SK-N-MC (cell line): ENCODE results near the gene PRR15L.
"Not testable (repeated sequence)": the region's sequence is repeated elsewhere in the genome, so short reads cannot be mapped to it uniquely, and the experiment has no call there.

Experiments used
- DNase-seq: peaks from one replicate; pipeline ENCODE4 v3.0.0-alpha.2; 2011; ENCODE audit warnings: low read depth, low spot score
- H3K27ac ChIP-seq: fragments of 200-600 bp; sonication (generic); 2 replicates; pipeline ENCODE4 v1.5.1; 2016; ENCODE audit warnings: mixed run types
- H3K36me3 ChIP-seq: fragments of 200-600 bp; sonication (generic); 2 replicates; pipeline ENCODE4 v1.6.1; 2017; ENCODE audit warnings: antibody characterized with exemption, low read length, mixed read lengths; ENCODE audit not compliant: insufficient read depth
- H3K4me3 ChIP-seq: fragments of 200-600 bp; sonication (generic); 2 replicates; pipeline ENCODE4 v1.5.1; 2016
- H3K9ac ChIP-seq: fragments of 200-600 bp; sonication (generic); 2 replicates; pipeline ENCODE4 v1.8.0; 2017; ENCODE audit warnings: mixed run types, mixed read lengths; ENCODE audit not compliant: insufficient read length
- H3K9me3 ChIP-seq: fragments of 200-600 bp; sonication (generic); 2 replicates; pipeline ENCODE4 v1.6.1; 2017; ENCODE audit warnings: low read depth, mild to moderate bottlenecking, antibody characterized with exemption, low read length, moderate library complexity, mixed read lengths
- EZH2 ChIP-seq: fragments of 200-600 bp; sonication (generic); IDR thresholded peaks from one replicate; pipeline ENCODE4 v1.6.1; 2017; ENCODE audit warnings: antibody characterized with exemption
- FOXP2 ChIP-seq: optimal IDR thresholded peaks from 2 replicates; pipeline ENCODE3; 2011; ENCODE audit warnings: mild to moderate bottlenecking, moderate library complexity; ENCODE audit not compliant: insufficient read depth; ENCODE audit errors: extremely low read length, control extremely low read depth
- POLR2AphosphoS5 ChIP-seq: IDR thresholded peaks from 2 replicates; pipeline ENCODE4 v1.6.1; 2012; ENCODE audit warnings: mild to moderate bottlenecking, low read depth, low read length, borderline replicate concordance

PRR15L gene, protein sequence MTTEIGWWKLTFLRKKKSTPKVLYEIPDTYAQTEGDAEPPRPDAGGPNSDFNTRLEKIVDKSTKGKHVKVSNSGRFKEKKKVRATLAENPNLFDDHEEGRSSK

DNA sequence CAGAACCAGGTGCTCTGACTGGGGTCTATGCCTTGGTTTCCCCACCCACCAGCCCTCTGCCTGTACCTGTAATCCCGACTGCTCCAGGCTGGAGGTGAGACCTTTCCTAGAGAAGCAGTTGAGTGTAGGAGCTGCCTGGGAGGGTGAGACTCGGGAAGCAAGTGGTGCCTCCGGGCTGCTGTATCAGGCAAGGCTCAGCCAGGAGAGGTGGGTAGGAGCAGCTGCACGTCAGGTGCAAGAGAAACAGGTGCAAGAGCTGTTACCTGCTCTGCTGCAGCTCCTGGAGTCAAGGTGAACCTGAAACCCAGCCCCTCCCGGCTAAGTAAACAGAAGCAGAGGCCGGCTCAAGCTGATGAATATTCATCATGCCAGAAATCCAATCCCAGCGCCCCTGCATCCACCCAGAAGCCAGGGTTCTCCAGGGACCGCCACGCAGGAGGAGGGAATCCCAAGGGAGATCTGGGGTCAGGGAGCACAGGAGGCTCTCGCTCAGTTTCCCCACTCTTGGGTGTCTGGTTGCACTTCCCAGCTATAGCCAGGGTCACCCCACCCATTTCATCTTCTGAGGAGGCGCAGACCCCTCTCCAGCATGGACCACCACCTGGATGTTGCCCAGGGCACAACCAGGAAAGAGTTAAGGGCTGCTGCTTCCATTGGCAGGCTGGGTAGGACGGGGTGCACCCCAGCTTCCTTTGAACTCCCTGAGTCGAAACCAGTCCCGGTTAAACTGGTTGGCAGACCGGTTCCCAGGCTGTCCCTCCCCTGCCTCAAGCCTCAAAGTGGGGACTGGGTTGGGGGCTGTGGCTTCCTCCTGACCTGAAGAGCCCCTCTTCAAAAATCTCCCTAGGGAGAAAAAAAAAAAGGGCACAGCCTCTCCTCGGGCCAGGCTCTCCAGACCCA lies at the start of gene PRR15L:
PRR15L (minus strand) TSS at position 293 of the 900 bp plus-strand sequence. CDS start 4,649 bp downstream, outside the sequence.
- Histone ChIP-seq H3K4me3 (no peak within 1 kb of the TSS), H3K27ac (no peak within 1 kb of the TSS), H3K36me3 (no peaks in the 10 kb centered on the region), H3K9me3 (no peaks in the 10 kb centered on the region), H3K9ac (no peak within 1 kb of the TSS)
- TF ChIP-seq EZH2 (no peak), FOXP2 (no peak), POLR2AphosphoS5 (no peak)
- DNase-seq: no peak

DNA sequence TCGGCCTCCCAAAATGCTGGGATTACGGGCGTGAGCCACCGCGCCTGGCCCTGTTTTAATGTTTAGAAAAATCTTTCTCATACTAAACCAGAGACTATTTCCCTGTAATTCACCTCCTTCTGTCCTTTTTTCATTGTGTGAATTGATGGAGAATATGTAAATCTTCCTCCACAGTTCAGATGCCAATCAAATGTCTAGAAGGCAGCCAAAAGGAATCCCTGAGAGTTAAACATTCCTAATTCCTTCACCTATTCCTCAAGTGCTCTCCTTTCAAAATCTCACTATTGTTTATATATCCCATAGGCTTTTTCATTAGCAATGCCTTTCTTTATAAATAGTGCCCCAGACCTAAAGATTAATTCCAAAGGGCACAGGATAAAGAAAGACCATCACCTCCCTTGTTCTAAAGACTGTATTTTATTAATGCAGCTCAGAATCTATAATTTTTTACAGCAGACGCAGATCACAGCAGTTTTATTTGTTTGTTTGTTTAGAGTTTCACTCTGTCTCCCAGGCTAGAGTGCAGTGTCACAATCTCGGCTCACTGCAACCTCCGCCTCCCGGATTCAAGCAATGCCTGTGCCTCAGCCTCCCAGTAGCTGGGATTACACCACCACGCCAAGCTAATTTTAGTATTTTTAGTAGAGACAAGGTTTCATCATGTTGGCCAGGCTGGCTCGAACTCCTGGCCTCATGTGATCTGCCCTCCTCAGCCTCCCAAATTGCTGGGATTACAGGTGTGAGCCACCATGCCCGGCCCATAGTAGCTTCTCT lies 49.4 kb upstream of the PRR15L start:
- Histone ChIP-seq H3K9me3 (no peaks in the 10 kb centered on the region), H3K9ac (no peak overlapping the region), H3K4me3 (no peak overlapping the region), H3K36me3 (no peaks in the 10 kb centered on the region), H3K27ac (0 out of 2 replicates have a peak overlapping the region, but pooled peaks have one; percentile 40)
- DNase-seq: no peak
- TF ChIP-seq FOXP2: no peak
- TF ChIP-seq EZH2: no peak
- no peak for TF ChIP-seq POLR2AphosphoS5

DNA sequence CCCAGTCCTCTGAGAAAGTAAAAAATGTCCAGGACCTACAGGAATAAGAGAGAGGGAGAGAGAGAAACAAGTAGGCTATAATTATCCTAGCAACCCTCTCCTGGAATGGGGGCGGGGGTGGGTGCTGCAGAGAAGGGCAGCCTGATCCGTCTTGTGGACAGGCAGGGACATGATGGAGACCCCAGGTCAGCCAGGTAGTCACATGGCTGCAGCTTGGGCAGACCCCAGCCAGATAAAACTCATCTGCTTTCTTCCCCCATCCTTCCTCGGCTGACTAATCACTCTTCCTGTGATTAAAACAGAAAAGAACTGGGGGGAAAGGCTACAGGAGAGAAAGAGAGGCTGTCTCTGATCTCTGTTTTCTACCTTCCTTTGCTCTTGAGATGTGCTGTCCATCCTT lies 47.3 kb upstream of the PRR15L start:
- H3K9me3 ChIP-seq: no peaks in the 10 kb centered on the region
- no peak for DNase-seq
- H3K4me3 ChIP-seq: no peak overlapping the region
- H3K9ac ChIP-seq: peak overlapping the region; percentile 24
- H3K36me3 ChIP-seq: no peaks in the 10 kb centered on the region
- peak overlapping the region; percentile 98 for H3K27ac ChIP-seq
- TF ChIP-seq FOXP2: no peak
- TF ChIP-seq EZH2: no peak
- TF ChIP-seq POLR2AphosphoS5: no peak

DNA sequence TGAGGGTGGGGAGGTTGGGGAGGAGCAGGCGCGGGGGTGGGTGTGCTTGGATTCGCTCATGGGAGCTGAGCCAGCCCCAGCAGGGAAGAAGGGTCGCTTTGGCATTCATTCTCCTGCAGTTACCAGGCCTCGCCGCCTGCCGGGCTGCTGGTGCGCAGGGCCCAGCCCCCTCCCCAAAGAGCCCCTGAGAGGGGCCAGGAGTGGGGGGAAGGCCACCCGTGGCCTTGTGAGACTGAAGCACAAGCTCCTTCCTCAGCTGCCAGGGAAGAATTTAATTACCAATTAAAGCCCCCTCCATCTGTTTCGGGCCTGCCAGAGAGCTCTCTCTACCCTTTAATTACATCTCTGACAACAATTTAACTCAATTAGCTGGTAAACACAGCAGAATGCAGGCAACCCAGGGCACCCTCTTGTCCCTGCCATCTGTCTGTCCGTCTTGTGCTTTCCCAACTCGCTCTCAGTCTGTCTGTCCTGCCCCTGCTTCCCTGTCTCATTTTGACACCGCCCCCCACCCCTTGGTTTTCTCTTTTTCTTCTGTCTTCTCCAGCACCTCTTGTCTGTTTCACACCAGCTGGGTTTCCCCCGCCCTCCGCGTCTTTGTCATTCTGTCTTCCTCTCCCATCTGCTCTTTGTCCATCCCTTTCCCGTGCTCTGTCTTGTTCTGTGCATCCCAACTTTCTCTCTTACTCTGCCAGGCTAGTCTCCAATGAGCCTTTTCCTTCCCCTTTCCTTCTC lies 45.9 kb upstream of the PRR15L start:
- Histone ChIP-seq H3K9me3 (no peaks in the 10 kb centered on the region), H3K36me3 (no peaks in the 10 kb centered on the region), H3K9ac (peak overlapping the region; percentile 81), H3K4me3 (peak overlapping the region; percentile 63), H3K27ac (peak overlapping the region; percentile 98)
- no peak for DNase-seq
- TF ChIP-seq POLR2AphosphoS5: peak; percentile 56; the same call in 1 of the 2 replicates
- TF ChIP-seq EZH2: no peak

DNA sequence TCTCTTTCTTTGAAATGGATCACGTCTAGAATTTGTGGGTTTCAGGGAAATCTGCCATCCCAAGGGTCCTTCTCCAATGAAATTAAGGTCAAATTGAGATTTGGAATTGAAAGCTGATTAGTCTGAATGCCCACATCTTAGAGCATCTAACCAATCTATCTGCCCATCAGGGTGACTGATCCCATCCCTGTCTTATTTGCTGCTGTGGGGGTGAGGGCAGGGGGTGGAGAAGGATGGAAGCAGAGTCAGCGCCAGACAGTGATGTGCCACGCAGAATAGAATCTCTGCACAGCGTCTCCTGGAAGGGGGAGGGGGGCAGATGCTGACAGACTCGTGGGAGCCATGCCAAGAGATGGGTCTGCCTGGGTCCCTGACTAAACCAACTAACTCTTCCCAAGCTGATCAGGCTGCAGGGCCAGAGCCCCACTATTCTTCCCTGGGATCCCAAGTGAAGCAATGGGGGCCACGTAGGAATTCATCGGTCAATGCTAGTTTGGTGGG lies 45.3 kb upstream of the PRR15L start:
- Histone ChIP-seq H3K4me3 (peak overlapping the region; percentile 63), H3K36me3 (no peaks in the 10 kb centered on the region), H3K27ac (peak overlapping the region; percentile 98), H3K9ac (peak overlapping the region; percentile 81), H3K9me3 (no peaks in the 10 kb centered on the region)
- DNase-seq: no peak
- no peak for TF ChIP-seq POLR2AphosphoS5
- no peak for TF ChIP-seq EZH2
- TF ChIP-seq FOXP2: no peak

DNA sequence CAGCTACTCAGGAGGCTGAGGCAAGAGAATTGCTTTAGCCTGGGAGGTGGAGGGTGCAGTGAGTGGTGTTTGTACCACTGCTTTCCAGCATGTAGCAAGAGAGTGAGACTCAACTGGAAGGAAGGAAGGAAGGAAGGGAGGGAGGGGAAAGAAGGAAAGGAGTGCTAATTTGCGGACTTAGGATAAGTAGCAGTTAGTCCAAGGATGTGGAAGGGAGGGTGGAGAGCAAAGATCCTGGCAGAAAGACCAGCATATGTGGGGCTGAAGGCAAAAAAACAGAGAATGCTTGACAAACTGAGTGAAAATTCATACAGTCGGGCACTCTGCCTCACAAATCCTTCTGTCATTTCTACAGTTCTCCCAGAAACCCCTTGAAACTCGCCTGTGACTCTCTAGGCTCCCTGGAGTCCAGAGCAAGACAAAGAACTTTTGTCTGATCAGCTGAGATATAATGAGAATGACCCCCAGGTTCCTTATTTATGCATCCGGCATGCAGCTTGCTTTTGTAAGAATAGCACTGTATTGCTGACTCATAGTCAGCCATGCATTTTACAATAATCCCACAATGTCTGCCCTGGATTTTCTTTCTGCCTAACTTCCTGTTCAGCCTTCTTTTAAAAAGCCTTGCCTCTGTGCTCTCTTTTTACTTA lies 44.7 kb upstream of the PRR15L start:
- no peak for DNase-seq
- H3K4me3 ChIP-seq: peak overlapping the region; percentile 63
- peak overlapping the region; percentile 98 for H3K27ac ChIP-seq
- H3K9me3 ChIP-seq: no peaks in the 10 kb centered on the region
- TF ChIP-seq FOXP2 (no peak), EZH2 (no peak)
- no peaks in the 10 kb centered on the region for H3K36me3 ChIP-seq
- peak overlapping the region; percentile 81 for H3K9ac ChIP-seq

DNA sequence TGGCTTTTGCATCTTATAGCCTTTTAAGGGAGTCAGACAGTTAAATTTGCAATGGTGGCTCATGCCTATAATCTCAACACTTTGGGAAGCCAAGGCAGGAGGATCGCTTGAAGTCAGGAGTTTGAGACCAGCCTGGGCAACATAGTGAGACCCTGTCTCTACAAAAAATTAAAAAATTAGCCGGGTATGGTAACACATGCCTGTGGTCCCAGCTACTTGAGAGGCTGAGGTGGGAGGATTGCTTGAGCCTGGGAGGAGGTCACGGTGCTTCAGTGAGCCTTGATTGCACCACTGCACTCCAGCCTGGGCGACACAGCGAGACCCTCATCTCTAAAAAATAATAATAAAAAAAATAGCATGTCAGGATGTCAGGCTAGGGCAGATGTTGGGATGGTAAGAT lies 44.0 kb upstream of the PRR15L start:
- H3K4me3 ChIP-seq, DNase-seq, H3K9ac ChIP-seq, H3K9me3 ChIP-seq, H3K36me3 ChIP-seq: not testable (repeated sequence)
- peak overlapping the region; percentile 98 for H3K27ac ChIP-seq
